K562 (cell line): ENCODE data around the gene SETDB2. TPM values are rescaled to one million over a fixed set of nuclear protein-coding genes. Genes with fewer than 3 reads are reported as not detected.

ENCODE experiments used
- ATAC-seq: fragments of 200-7000 bp; cut with Tn5 transposase; 3 replicates; pipeline ENCODE4 v1.9.1; 2020; ENCODE audit warnings: moderate library complexity
- BruUV-seq: library from RNA; stranded (reverse); fragments of 400-500 nt; replicated peaks from 2 replicates; lab custom pipeline; 2021; lab: Mats Ljungman, UMichigan
- CTCF ChIA-PET: fragments of 300-600 bp; formaldehyde crosslinking; extraction: SDS; loops from one replicate; lab custom pipeline; 2021; ENCODE audit warnings: low intra/inter-chr PET ratio; lab: Yijun Ruan, JAX
- POLR2A ChIA-PET: fragments of 300-600, 350-650 bp; sonication (Branson Sonifier 250); formaldehyde crosslinking; extraction: SDS; loops from one replicate; lab custom pipeline; 2021; ENCODE audit warnings: antibody characterized with exemption, inconsistent platforms; lab: Yijun Ruan, JAX
- DNase-seq, 4 experiments: peaks; one replicate each; pipeline versions ENCODE4 v3.0.0 to v3.0.0-alpha.2; 2011 to 2018; ENCODE audit warnings: low spot score in 3 of 4, mixed read lengths in 3 of 4; ENCODE audit errors: extremely low read depth in 1 of 4
- FAIRE-seq: peaks from 2 replicates; lab custom pipeline; 2011; peaks lifted over from hg19 to GRCh38; lab: Jason Lieb, UNC
- H2AFZ ChIP-seq: 2 replicates; pipeline ENCODE4 v1.6.0; 2011; ENCODE audit warnings: low read depth, low read length, control low read depth, inconsistent platforms
- H3K27ac ChIP-seq: fragments of 200-600 bp; 3 replicates; pipeline ENCODE4 v1.8.0; 2011; ENCODE audit warnings: low read depth, mild to moderate bottlenecking, control low read depth, inconsistent platforms, low read length, moderate library complexity, mixed read lengths; ENCODE audit errors: extremely low read depth
- H3K27me3 ChIP-seq, 2 experiments: fragments of 300-600 bp in 1 of 2; 2 replicates in 1 of 2; 3 replicates in 1 of 2; pipeline versions ENCODE4 v1.6.0 to v1.8.0; 2011; ENCODE audit warnings: inconsistent platforms in 2 of 2, low read length in 2 of 2, mild to moderate bottlenecking in 1 of 2, mixed read lengths in 1 of 2, moderate library complexity in 1 of 2; ENCODE audit not compliant: control insufficient read depth in 2 of 2, insufficient read depth in 2 of 2
- H3K36me3 ChIP-seq: fragments of 300-600 bp; 3 replicates; pipeline ENCODE4 v1.8.0; 2011; ENCODE audit warnings: mild to moderate bottlenecking, low read length, inconsistent platforms; ENCODE audit not compliant: control insufficient read depth, insufficient read depth
- H3K4me1 ChIP-seq, 2 experiments: fragments of 200-600 bp in 1 of 2; replicated peaks in 1 of 2; 2 replicates in 1 of 2; 3 replicates in 1 of 2; pipeline versions ENCODE4 v1.5.1 to v1.8.0; 2011; ENCODE audit warnings: inconsistent platforms in 2 of 2, low read length in 2 of 2, mild to moderate bottlenecking in 1 of 2, mixed read lengths in 1 of 2, moderate library complexity in 1 of 2; ENCODE audit not compliant: control insufficient read depth in 2 of 2, insufficient read depth in 2 of 2
- H3K4me2 ChIP-seq: 2 replicates; pipeline ENCODE4 v1.6.1; 2011; ENCODE audit warnings: low read length, control low read depth, inconsistent platforms, mixed read lengths; ENCODE audit not compliant: insufficient read depth
- H3K4me3 ChIP-seq: fragments of 200-600 bp; sonication (generic), shearing (Covaris generic); 2 replicates; pipeline ENCODE4 v1.5.1; 2016; ENCODE audit warnings: control low read depth, inconsistent platforms
- H3K79me2 ChIP-seq: fragments of 200-600 bp; 3 replicates; pipeline ENCODE4 v1.8.0; 2011; ENCODE audit warnings: low read length, inconsistent platforms; ENCODE audit not compliant: control insufficient read depth, insufficient read depth
- H3K9ac ChIP-seq, 2 experiments: 2 replicates each; pipeline versions ENCODE4 v1.6.0 to v1.6.1; 2011; ENCODE audit warnings: low read depth in 2 of 2, low read length in 2 of 2, control low read depth in 1 of 2, inconsistent platforms in 1 of 2, mild to moderate bottlenecking in 1 of 2, mixed read lengths in 1 of 2; ENCODE audit not compliant: insufficient read depth in 1 of 2
- H3K9me1 ChIP-seq: one replicate; pipeline ENCODE4 v1.6.0; 2011; ENCODE audit warnings: inconsistent platforms, mild to moderate bottlenecking, low read length, moderate library complexity; ENCODE audit not compliant: control insufficient read depth, insufficient read depth
- H3K9me3 ChIP-seq: replicated peaks from 2 replicates; pipeline ENCODE4 v1.5.1; 2011; ENCODE audit warnings: low read depth, low read length, inconsistent platforms; ENCODE audit not compliant: control insufficient read depth, insufficient read depth
- H4K20me1 ChIP-seq: replicated peaks from 2 replicates; pipeline ENCODE4 v1.6.1; 2011; ENCODE audit warnings: low read length, inconsistent platforms, mixed read lengths; ENCODE audit not compliant: control insufficient read depth, insufficient read depth
- CHCHD3 ChIP-seq: fragments of 250-450 bp; sonication (Bioruptor Pico); IDR thresholded peaks from 2 replicates; pipeline ENCODE4 v2.1.2; 2022; ENCODE audit warnings: mild to moderate bottlenecking
- NCOA4 ChIP-seq: fragments of 450-650 bp; IDR thresholded peaks from 2 replicates; pipeline ENCODE4 v1.6.1; 2018; ENCODE audit warnings: mild to moderate bottlenecking; ENCODE audit not compliant: partially characterized antibody
- RAD21 ChIP-seq, 2 experiments: fragments of 250-450 bp in 1 of 2; fragments of 450-650 bp in 1 of 2; sonication (Bioruptor Pico) in 1 of 2; formaldehyde crosslinking in 1 of 2; IDR thresholded peaks in 1 of 2; conservative IDR thresholded peaks in 1 of 2; 2 replicates each; pipeline versions ENCODE4 v1.4.0 to v1.8.0; 2020 to 2022; ENCODE audit warnings: mild to moderate bottlenecking in 2 of 2, moderate library complexity in 1 of 2
- ZNF263 ChIP-seq: sonication (generic); formaldehyde crosslinking; IDR thresholded peaks from 2 replicates; pipeline ENCODE4 v1.8.0; 2022; ENCODE audit warnings: mild to moderate bottlenecking, missing genetic modification reagents, borderline replicate concordance
- WGBS: fragments of 100-300 bp; shearing (Covaris generic); methylation state at CpG from one replicate; pipeline ENCODE4 v1.1.6; 2016; ENCODE audit warnings: low coverage, mixed read lengths; ENCODE audit not compliant: insufficient coverage; ENCODE audit errors: missing lambda C conversion rate; 5-methylcytosine and 5-hydroxymethylcytosine counted together
- in situ Hi-C: fragments of 300-500 bp; cut with MboI; formaldehyde crosslinking; loops from 4 replicates; pipeline ENCODE4 v1.15.0; 2018; ENCODE audit warnings: inconsistent platforms, mixed read lengths
- intact Hi-C: fragments of 100-400 bp; cut with micrococcal nuclease; formaldehyde crosslinking; loops from 2 replicates; pipeline ENCODE4 v1.14.2; 2022
- polyA plus RNA-seq, 8 experiments: library from polyadenylated mRNA; depleted of rRNA in 4 of 8; stranded (reverse) in 5 of 8; unstranded in 3 of 8; fragments of >200 nt; fragmentation: Nextera tagmentation in 2 of 8; fragmentation: Illumina TruSeq in 1 of 8; extraction: Ambion mirVana in 2 of 8; extraction: Trizol in 1 of 8; gene quantifications; 2 replicates each; pipeline versions ENCODE4 v1.2.1 to v1.2.3, GENCODE V29; 2011 to 2014; ENCODE audit warnings: inconsistent platforms in 1 of 8, missing spikeins in 1 of 8
- total RNA-seq, 7 experiments: library from RNA; depleted of rRNA in 6 of 7; stranded (reverse); fragments of >200 nt in 6 of 7; fragmentation: Illumina TruSeq in 2 of 7; extraction: Trizol in 2 of 7; gene quantifications; 2 replicates each; pipeline versions ENCODE4 v1.2.1 to v1.2.3, GENCODE V29; 2011 to 2021; ENCODE audit warnings: low replicate concordance in 1 of 7
- TF ChIP-seq, protein P1 (sequence below), 3 experiments: fragments of 200-800 bp in 1 of 3; fragments of 250-450 bp in 1 of 3; fragments of 450-650 bp in 1 of 3; sonication (Bioruptor Pico) in 1 of 3; sonication (Bioruptor generic) in 1 of 3; formaldehyde crosslinking in 1 of 3; IDR thresholded peaks; 2 replicates each; pipeline versions ENCODE4 v1.6.1 to v1.8.0; 2016 to 2022; ENCODE audit warnings: mild to moderate bottlenecking in 2 of 3, missing genetic modification characterization in 2 of 3, missing compliant biosample characterization in 1 of 3, moderate library complexity in 1 of 3
- TF ChIP-seq, protein P2 (sequence below), 3 experiments: IDR thresholded peaks in 2 of 3; conservative IDR thresholded peaks in 1 of 3; 2 replicates each; pipeline ENCODE4 v1.5.1; 2011 to 2012; ENCODE audit warnings: low read length in 3 of 3, mild to moderate bottlenecking in 3 of 3, control low read depth in 2 of 3, improper control_type of control experiment in 1 of 3, inconsistent platforms in 1 of 3, low read depth in 1 of 3, mixed read lengths in 1 of 3, moderate library complexity in 1 of 3; ENCODE audit not compliant: insufficient read depth in 2 of 3

SETDB2 gene
- total and polyA plus RNA-seq, 9 of the 15 experiments (the other 6 are each of a cell fraction or from before 2014, with no cell fraction given), result 1.0 to 9.0 (median 6.1) TPM

DNA sequence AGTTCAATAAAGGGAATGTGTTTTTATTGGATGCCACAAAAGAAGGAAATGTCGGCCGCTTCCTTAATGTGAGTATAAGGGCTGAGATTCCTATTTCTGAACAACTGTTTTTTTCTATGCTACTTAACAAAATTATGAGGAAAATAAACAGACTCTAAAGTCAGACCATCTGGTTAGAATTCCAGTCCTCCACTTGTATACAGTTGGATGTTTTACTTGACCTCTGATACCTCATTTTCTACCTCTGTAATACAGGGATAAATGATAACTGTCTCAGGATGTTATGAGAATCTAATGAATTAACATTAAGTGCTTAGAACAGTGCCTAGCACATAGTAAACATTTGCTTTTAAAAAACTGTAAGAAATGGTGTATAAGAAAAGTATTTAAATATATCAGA, 44.5 kb downstream of the SETDB2 start (continued):
- TF ChIP-seq, protein P1, sequence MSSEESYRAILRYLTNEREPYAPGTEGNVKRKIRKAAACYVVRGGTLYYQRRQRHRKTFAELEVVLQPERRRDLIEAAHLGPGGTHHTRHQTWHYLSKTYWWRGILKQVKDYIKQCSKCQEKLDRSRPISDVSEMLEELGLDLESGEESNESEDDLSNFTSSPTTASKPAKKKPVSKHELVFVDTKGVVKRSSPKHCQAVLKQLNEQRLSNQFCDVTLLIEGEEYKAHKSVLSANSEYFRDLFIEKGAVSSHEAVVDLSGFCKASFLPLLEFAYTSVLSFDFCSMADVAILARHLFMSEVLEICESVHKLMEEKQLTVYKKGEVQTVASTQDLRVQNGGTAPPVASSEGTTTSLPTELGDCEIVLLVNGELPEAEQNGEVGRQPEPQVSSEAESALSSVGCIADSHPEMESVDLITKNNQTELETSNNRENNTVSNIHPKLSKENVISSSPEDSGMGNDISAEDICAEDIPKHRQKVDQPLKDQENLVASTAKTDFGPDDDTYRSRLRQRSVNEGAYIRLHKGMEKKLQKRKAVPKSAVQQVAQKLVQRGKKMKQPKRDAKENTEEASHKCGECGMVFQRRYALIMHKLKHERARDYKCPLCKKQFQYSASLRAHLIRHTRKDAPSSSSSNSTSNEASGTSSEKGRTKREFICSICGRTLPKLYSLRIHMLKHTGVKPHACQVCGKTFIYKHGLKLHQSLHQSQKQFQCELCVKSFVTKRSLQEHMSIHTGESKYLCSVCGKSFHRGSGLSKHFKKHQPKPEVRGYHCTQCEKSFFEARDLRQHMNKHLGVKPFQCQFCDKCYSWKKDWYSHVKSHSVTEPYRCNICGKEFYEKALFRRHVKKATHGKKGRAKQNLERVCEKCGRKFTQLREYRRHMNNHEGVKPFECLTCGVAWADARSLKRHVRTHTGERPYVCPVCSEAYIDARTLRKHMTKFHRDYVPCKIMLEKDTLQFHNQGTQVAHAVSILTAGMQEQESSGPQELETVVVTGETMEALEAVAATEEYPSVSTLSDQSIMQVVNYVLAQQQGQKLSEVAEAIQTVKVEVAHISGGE (CRISPR knock-in tag; IDR thresholded peaks at IDR 0.05), result no peak
- no peak for TF ChIP-seq CHCHD3
- no peak for TF ChIP-seq NCOA4

DNA sequence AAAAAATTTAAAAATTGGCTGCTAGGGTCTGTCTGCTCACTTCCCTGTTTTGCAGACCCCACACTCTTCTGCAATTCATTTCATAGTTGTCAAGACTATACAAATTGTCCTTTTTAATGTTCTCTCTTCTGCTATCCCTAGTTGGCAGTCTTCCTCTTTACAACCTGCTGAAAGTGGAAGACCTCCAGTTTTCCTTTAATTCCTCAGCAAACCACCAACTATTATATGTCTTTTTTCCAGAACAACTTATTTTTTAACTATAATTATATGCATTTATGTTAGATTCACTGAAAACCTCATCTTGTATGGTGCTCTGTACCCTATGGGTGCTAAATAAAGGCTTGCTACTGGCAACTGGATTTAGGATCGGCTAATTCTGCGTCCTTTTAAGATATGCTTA, 50.6 kb downstream of the SETDB2 start:
- Histone ChIP-seq H3K4me3 (peak overlapping the region; percentile 42), H3K9ac (peak overlapping the region in 1 of 2 experiments; percentile 59), H3K27me3 (no peaks in the 10 kb centered on the region), H3K79me2 (no peaks in the 10 kb centered on the region), H3K36me3 (peaks cover 4% of the 10 kb centered on the region; the same call in 1 of the 3 replicates), H3K4me2 (peak overlapping the region; percentile 59), H3K4me1 (peaks cover 6 to 12% of the 10 kb centered on the region in 2 experiments; a peak in 4 of 5 replicates), H3K27ac (peak overlapping the region; percentile 76; the same call in 1 of the 3 replicates), H2AFZ (peak overlapping the region; percentile 89), H4K20me1 (no peaks in the 10 kb centered on the region), H3K9me1 (no peaks in the 10 kb centered on the region), H3K9me3 (no peaks in the 10 kb centered on the region)
- in situ Hi-C loops, result no loop called here
- FAIRE-seq (no peak), ATAC-seq (no peak), DNase-seq (no peak)
- BruUV-seq, result no TSS peak
- TF ChIP-seq, protein P2, sequence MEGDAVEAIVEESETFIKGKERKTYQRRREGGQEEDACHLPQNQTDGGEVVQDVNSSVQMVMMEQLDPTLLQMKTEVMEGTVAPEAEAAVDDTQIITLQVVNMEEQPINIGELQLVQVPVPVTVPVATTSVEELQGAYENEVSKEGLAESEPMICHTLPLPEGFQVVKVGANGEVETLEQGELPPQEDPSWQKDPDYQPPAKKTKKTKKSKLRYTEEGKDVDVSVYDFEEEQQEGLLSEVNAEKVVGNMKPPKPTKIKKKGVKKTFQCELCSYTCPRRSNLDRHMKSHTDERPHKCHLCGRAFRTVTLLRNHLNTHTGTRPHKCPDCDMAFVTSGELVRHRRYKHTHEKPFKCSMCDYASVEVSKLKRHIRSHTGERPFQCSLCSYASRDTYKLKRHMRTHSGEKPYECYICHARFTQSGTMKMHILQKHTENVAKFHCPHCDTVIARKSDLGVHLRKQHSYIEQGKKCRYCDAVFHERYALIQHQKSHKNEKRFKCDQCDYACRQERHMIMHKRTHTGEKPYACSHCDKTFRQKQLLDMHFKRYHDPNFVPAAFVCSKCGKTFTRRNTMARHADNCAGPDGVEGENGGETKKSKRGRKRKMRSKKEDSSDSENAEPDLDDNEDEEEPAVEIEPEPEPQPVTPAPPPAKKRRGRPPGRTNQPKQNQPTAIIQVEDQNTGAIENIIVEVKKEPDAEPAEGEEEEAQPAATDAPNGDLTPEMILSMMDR (IDR thresholded peaks at IDR 0.05 in 2 of 3, conservative IDR thresholded peaks at IDR 0.05 in 1 of 3; ENCODE audit: insufficient read depth in 2 of 3, low read depth in 1 of 3, low read length in 3 of 3), result peak in 1 of 3 experiments; percentile 18; a peak in 2 of 6 replicates
- peak in 1 of 2 experiments; percentile 22; a peak in 1 of 4 replicates for TF ChIP-seq RAD21 (CRISPR knock-in tag; conservative IDR thresholded peaks at IDR 0.05 in 1 of 2, IDR thresholded peaks at IDR 0.05 in 1 of 2)
- TF ChIP-seq ZNF263 (CRISPR knock-in tag), result no peak
- 6% methylated on average over 2 of the region's 2 CpGs for WGBS
- ChIA-PET CTCF (no interaction called here), POLR2A (no interaction called here)
- intact Hi-C loops, result loop anchor here (1.0 kb wide), 1 partner anchor 113 kb away; no protein-coding TSS in a partner anchor
